H1 (cell line): ENCODE results near the gene ATP6V0E2. TPM values are rescaled to one million over a fixed set of nuclear protein-coding genes. Genes with fewer than 3 reads are reported as not detected.

ENCODE experiments used
- CTCF ChIA-PET: fragments of 300-600 bp; sonication (Branson Sonifier 250); formaldehyde crosslinking; loops from one replicate; lab custom pipeline; 2021; ENCODE audit not compliant: partially characterized antibody; lab: Charles Lee
- POLR2A ChIA-PET: fragments of 300-600 bp; sonication (Branson Sonifier 250); formaldehyde crosslinking; loops from one replicate; lab custom pipeline; 2021; ENCODE audit warnings: inconsistent platforms; ENCODE audit not compliant: partially characterized antibody; lab: Charles Lee
- DNase-seq, 2 experiments: peaks; one replicate each; pipeline versions ENCODE4 v3.0.0 to v3.0.0-alpha.2; 2010 to 2022; ENCODE audit warnings: low spot score in 2 of 2, low read depth in 1 of 2, mixed read lengths in 1 of 2
- FAIRE-seq: peaks from 2 replicates; lab custom pipeline; 2011; peaks lifted over from hg19 to GRCh38; lab: Jason Lieb, UNC
- H2AFZ ChIP-seq: 2 replicates; pipeline ENCODE4 v1.8.1; 2012; ENCODE audit warnings: low read length, inconsistent platforms
- H2AK5ac ChIP-seq: 2 replicates; pipeline ENCODE4 v1.6.1; 2013; ENCODE audit warnings: low read depth, low read length
- H2BK120ac ChIP-seq: replicated peaks from 2 replicates; pipeline ENCODE3; 2013; ENCODE audit warnings: low read depth, low read length, inconsistent platforms
- H2BK12ac ChIP-seq: 2 replicates; pipeline ENCODE4 v1.6.1; 2013; ENCODE audit warnings: low read depth, low read length
- H2BK15ac ChIP-seq: 2 replicates; pipeline ENCODE4 v1.6.1; 2013; ENCODE audit warnings: low read length
- H2BK20ac ChIP-seq: 2 replicates; pipeline ENCODE4 v1.6.1; 2013; ENCODE audit warnings: low read length
- H2BK5ac ChIP-seq: 2 replicates; pipeline ENCODE4 v1.6.1; 2013; ENCODE audit warnings: low read depth, low read length
- H3K14ac ChIP-seq: 2 replicates; pipeline ENCODE4 v1.6.1; 2013; ENCODE audit warnings: inconsistent platforms; ENCODE audit not compliant: insufficient read length
- H3K18ac ChIP-seq: 2 replicates; pipeline ENCODE4 v1.6.1; 2013; ENCODE audit warnings: low read length; ENCODE audit errors: extremely low read depth
- H3K23ac ChIP-seq: 2 replicates; pipeline ENCODE4 v1.6.1; 2013; ENCODE audit warnings: inconsistent platforms; ENCODE audit not compliant: insufficient read length
- H3K23me2 ChIP-seq: 2 replicates; pipeline ENCODE4 v1.6.1; 2013; ENCODE audit warnings: low read depth, low read length
- H3K27ac ChIP-seq: 2 replicates; pipeline ENCODE4 v1.6.1; 2011; ENCODE audit warnings: low read depth, low read length, inconsistent platforms
- H3K27me3 ChIP-seq, 4 experiments: replicated peaks in 1 of 4; 1 replicate in 1 of 4; 2 replicates in 3 of 4; pipeline versions ENCODE4 v1.6.1 to v1.8.1; 2011 to 2013; ENCODE audit warnings: low read length in 3 of 4, mild to moderate bottlenecking in 3 of 4, inconsistent platforms in 2 of 4, mixed read lengths in 2 of 4, moderate library complexity in 1 of 4; ENCODE audit not compliant: control insufficient read depth in 3 of 4, insufficient read depth in 3 of 4; ENCODE audit errors: extremely low read depth in 1 of 4
- H3K36me3 ChIP-seq, 4 experiments: 2 replicates each; pipeline versions ENCODE4 v1.6.1 to v1.8.1; 2011 to 2013; ENCODE audit warnings: mild to moderate bottlenecking in 4 of 4, low read length in 3 of 4, moderate library complexity in 2 of 4, control low read depth in 1 of 4, inconsistent platforms in 1 of 4; ENCODE audit not compliant: insufficient read depth in 4 of 4, control insufficient read depth in 2 of 4
- H3K4ac ChIP-seq: replicated peaks from 2 replicates; pipeline ENCODE3; 2013; ENCODE audit warnings: low read length, low read depth, mixed read lengths, inconsistent platforms; ENCODE audit not compliant: insufficient read length
- H3K4me1 ChIP-seq, 4 experiments: replicated peaks in 1 of 4; 1 replicate in 1 of 4; 2 replicates in 3 of 4; pipeline versions ENCODE4 v1.6.1 to v1.8.1; 2011 to 2013; ENCODE audit warnings: low read length in 3 of 4, inconsistent platforms in 2 of 4, mixed read lengths in 1 of 4; ENCODE audit not compliant: insufficient read depth in 4 of 4, control insufficient read depth in 3 of 4
- H3K4me2 ChIP-seq, 2 experiments: 2 replicates each; pipeline versions ENCODE4 v1.6.1 to v1.8.1; 2011 to 2013; ENCODE audit warnings: low read depth in 2 of 2, low read length in 2 of 2, control low read depth in 1 of 2, inconsistent platforms in 1 of 2, mild to moderate bottlenecking in 1 of 2; ENCODE audit not compliant: insufficient read depth in 1 of 2
- H3K4me3 ChIP-seq, 4 experiments: fragments of 200-600, 300-600 bp in 1 of 4; sonication (generic), shearing (Covaris generic), sonication (Bioruptor Twin) in 1 of 4; 2 replicates each; pipeline versions ENCODE4 v1.5.1 to v1.8.1; 2011 to 2016; ENCODE audit warnings: low read length in 4 of 4, low read depth in 3 of 4, control low read depth in 2 of 4, inconsistent platforms in 2 of 4, mild to moderate bottlenecking in 2 of 4, mixed read lengths in 1 of 4, moderate library complexity in 1 of 4; ENCODE audit not compliant: insufficient read depth in 2 of 4; ENCODE audit errors: extremely low read depth in 1 of 4
- H3K56ac ChIP-seq: replicated peaks from 2 replicates; pipeline ENCODE3; 2013; ENCODE audit warnings: low read depth, mild to moderate bottlenecking, mixed read lengths, low read length, inconsistent platforms; ENCODE audit not compliant: insufficient read length
- H3K79me1 ChIP-seq: 2 replicates; pipeline ENCODE4 v1.6.1; 2013; ENCODE audit warnings: low read depth, low read length, control low read depth
- H3K79me2 ChIP-seq, 2 experiments: 2 replicates each; pipeline versions ENCODE4 v1.6.1 to v1.8.1; 2012 to 2013; ENCODE audit warnings: low read length in 2 of 2, mild to moderate bottlenecking in 2 of 2, inconsistent platforms in 1 of 2; ENCODE audit not compliant: insufficient read depth in 2 of 2, control insufficient read depth in 1 of 2
- H3K9ac ChIP-seq, 4 experiments: replicated peaks in 1 of 4; 1 replicate in 1 of 4; 2 replicates in 3 of 4; pipeline versions ENCODE4 v1.6.1 to v1.8.1; 2011 to 2013; ENCODE audit warnings: low read depth in 3 of 4, low read length in 3 of 4, control low read depth in 2 of 4, mild to moderate bottlenecking in 2 of 4, moderate library complexity in 2 of 4, inconsistent platforms in 1 of 4; ENCODE audit errors: extremely low read depth in 1 of 4
- H3K9me3 ChIP-seq, 2 experiments: 2 replicates each; pipeline versions ENCODE4 v1.6.1 to v1.8.1; 2012 to 2013; ENCODE audit warnings: mild to moderate bottlenecking in 2 of 2, moderate library complexity in 2 of 2, control low read depth in 1 of 2, inconsistent platforms in 1 of 2, low read depth in 1 of 2, low read length in 1 of 2, mixed read lengths in 1 of 2; ENCODE audit not compliant: insufficient read depth in 2 of 2
- H4K20me1 ChIP-seq, 2 experiments: replicated peaks in 1 of 2; 2 replicates each; pipeline versions ENCODE3 to v1.8.1; 2011 to 2013; ENCODE audit warnings: inconsistent platforms in 2 of 2, low read length in 2 of 2, mild to moderate bottlenecking in 1 of 2; ENCODE audit not compliant: insufficient read depth in 2 of 2, control insufficient read depth in 1 of 2
- H4K5ac ChIP-seq: 2 replicates; pipeline ENCODE4 v1.6.1; 2013; ENCODE audit warnings: low read length, low read depth, mixed read lengths, inconsistent platforms; ENCODE audit not compliant: insufficient read length
- H4K8ac ChIP-seq: 2 replicates; pipeline ENCODE4 v1.8.0; 2013; ENCODE audit warnings: mild to moderate bottlenecking, moderate library complexity, low read length, inconsistent platforms; ENCODE audit not compliant: insufficient read depth; ENCODE audit errors: extremely low read depth
- H4K91ac ChIP-seq: replicated peaks from 2 replicates; pipeline ENCODE3; 2013; ENCODE audit warnings: low read length, mixed read lengths, inconsistent platforms; ENCODE audit not compliant: insufficient read length
- CBX5 ChIP-seq: fragments of 300-800, 300-1000 bp; sonication (generic); IDR thresholded peaks from 2 replicates; pipeline ENCODE4 v1.7.1; 2016; ENCODE audit warnings: antibody characterized with exemption, low read length, low read depth
- EGR1 ChIP-seq: IDR thresholded peaks from 2 replicates; pipeline ENCODE4 v1.6.1; 2011; ENCODE audit warnings: low read depth, low read length, borderline replicate concordance
- EZH2 ChIP-seq: fragments of 200-600 bp; sonication (generic); IDR thresholded peaks from 2 replicates; pipeline ENCODE4 v1.7.1; 2012; ENCODE audit warnings: low read depth, mild to moderate bottlenecking, moderate library complexity, low read length, inconsistent platforms; ENCODE audit not compliant: severe bottlenecking
- HDAC2 ChIP-seq, 2 experiments: fragments of 300-600 bp in 1 of 2; sonication (generic) in 1 of 2; IDR thresholded peaks; 2 replicates each; pipeline ENCODE4 v1.6.1; 2011 to 2012; ENCODE audit warnings: low read depth in 2 of 2, low read length in 2 of 2, mild to moderate bottlenecking in 2 of 2, moderate library complexity in 2 of 2, borderline replicate concordance in 1 of 2, inconsistent platforms in 1 of 2
- POU5F1 ChIP-seq: IDR thresholded peaks from 2 replicates; pipeline ENCODE4 v1.6.1; 2011; ENCODE audit warnings: low read depth, mild to moderate bottlenecking, low read length, moderate library complexity
- RAD21 ChIP-seq, 2 experiments: IDR thresholded peaks in 1 of 2; conservative IDR thresholded peaks in 1 of 2; 2 replicates each; pipeline ENCODE4 v1.6.1; 2011; ENCODE audit warnings: low read depth in 2 of 2, low read length in 2 of 2, improper control_type of control experiment in 1 of 2, inconsistent platforms in 1 of 2, mild to moderate bottlenecking in 1 of 2, moderate library complexity in 1 of 2
- RFX5 ChIP-seq: IDR thresholded peaks from 2 replicates; pipeline ENCODE4 v1.6.1; 2011; ENCODE audit warnings: low read depth, low read length, improper control_type of control experiment, borderline replicate concordance
- SAP30 ChIP-seq: fragments of 300-600 bp; sonication (generic); IDR thresholded peaks from 2 replicates; pipeline ENCODE4 v1.7.1; 2012; ENCODE audit warnings: low read length, moderate library complexity, mild to moderate bottlenecking, inconsistent platforms; ENCODE audit not compliant: insufficient read depth, insufficient replicate concordance
- SP4 ChIP-seq: IDR thresholded peaks from 2 replicates; pipeline ENCODE4 v1.6.1; 2012; ENCODE audit warnings: low read length, inconsistent platforms
- SRF ChIP-seq: IDR thresholded peaks from 2 replicates; pipeline ENCODE4 v1.6.1; 2011; ENCODE audit warnings: mild to moderate bottlenecking, low read depth, low read length, moderate library complexity
- TBP ChIP-seq: IDR thresholded peaks from 2 replicates; pipeline ENCODE4 v1.6.1; 2011; ENCODE audit warnings: low read depth, low read length, improper control_type of control experiment
- WGBS, 2 experiments: shearing (Covaris generic) in 1 of 2; methylation state at CpG; one replicate each; pipeline versions ENCODE4 v1.1.6 to v1.1.7; 2013 to 2015; ENCODE audit warnings: low lambda C conversion rate in 2 of 2, mixed read lengths in 2 of 2, inconsistent platforms in 1 of 2, low coverage in 1 of 2, missing lambda C conversion rate in 1 of 2; ENCODE audit not compliant: insufficient replicate concordance in 2 of 2, insufficient coverage in 1 of 2, insufficient read length in 1 of 2; ENCODE audit errors: extremely low coverage in 1 of 2, missing lambda C conversion rate in 1 of 2; 5-methylcytosine and 5-hydroxymethylcytosine counted together
- polyA plus RNA-seq, 7 experiments: library from polyadenylated mRNA; depleted of rRNA in 3 of 7; stranded (reverse) in 5 of 7; unstranded in 2 of 7; fragments of >200 nt in 5 of 7; fragments of 200-250 nt in 2 of 7; gene quantifications; 1 replicate in 5 of 7; 2 replicates in 1 of 7; 4 replicates in 1 of 7; pipeline versions ENCODE4 v1.2.1 to v1.2.3, GENCODE V29; 2011 to 2013; ENCODE audit warnings: missing spikeins in 2 of 7, mixed read lengths in 2 of 7
- total RNA-seq: library from RNA; stranded (reverse); fragmentation: NEBNext Ultra II Directional; extraction: Animal tissue kit (Norgen Biotek cat#: 25700); gene quantifications from 2 replicates; pipeline ENCODE4 v1.2.1, GENCODE V29; 2021
- TF ChIP-seq, protein P1 (sequence below): IDR thresholded peaks from 2 replicates; pipeline ENCODE4 v1.6.1; 2011; ENCODE audit warnings: low read depth, mild to moderate bottlenecking, low read length; ENCODE audit not compliant: insufficient read depth

Gene ATP6V0E2
- total and polyA plus RNA-seq, 2 of the 8 experiments (the other 6 are each of a cell fraction or from before 2014, with no cell fraction given) = 26.1 to 47.9 TPM

- CTCF ChIA-PET = interaction anchor here (1.1 to 2.2 kb wide), 2 partner anchors 8 to 17 kb away, joined by 3 to 16 read pairs; partner anchors contain the start of gene ATP6V0E2
- TF ChIP-seq EGR1 (no peak), TBP (no peak), POU5F1 (no peak), EZH2 (no peak), HDAC2 (IDR thresholded peaks at IDR 0.05; ENCODE audit: borderline replicate concordance in 1 of 2, low read depth in 2 of 2, low read length in 2 of 2) (no peak), CBX5 (no peak), SAP30 (no peak), SRF (no peak), SP4 (no peak), RFX5 (no peak), RAD21 (IDR thresholded peaks at IDR 0.05 in 1 of 2, conservative IDR thresholded peaks at IDR 0.05 in 1 of 2; ENCODE audit: low read depth in 2 of 2, low read length in 2 of 2) (no peak)
- TF ChIP-seq, protein P1, sequence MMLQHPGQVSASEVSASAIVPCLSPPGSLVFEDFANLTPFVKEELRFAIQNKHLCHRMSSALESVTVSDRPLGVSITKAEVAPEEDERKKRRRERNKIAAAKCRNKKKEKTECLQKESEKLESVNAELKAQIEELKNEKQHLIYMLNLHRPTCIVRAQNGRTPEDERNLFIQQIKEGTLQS = no peak
Observed at GRCh38 chr7:149866139-149866778, 7.5 kb upstream of the ATP6V0E2 start.

More at GRCh38 chr7:149866139-149866778, 7.5 kb upstream of the ATP6V0E2 start:
- no peak for DNase-seq
- Histone ChIP-seq H3K27me3 (no peaks in the 10 kb centered on the region), H2BK12ac (no peak overlapping the region), H4K8ac (peak overlapping the region; percentile 59), H4K20me1 (no peaks in the 10 kb centered on the region), H3K18ac (no peak overlapping the region), H3K4me1 (no peaks in the 10 kb centered on the region), H3K27ac (no peak overlapping the region), H3K23me2 (no peaks in the 10 kb centered on the region), H2BK5ac (no peak overlapping the region), H4K91ac (no peak overlapping the region), H3K79me1 (no peaks in the 10 kb centered on the region), H3K79me2 (no peaks in the 10 kb centered on the region), H3K9me3 (no peaks in the 10 kb centered on the region), H2AFZ (no peak overlapping the region), H3K4me2 (no peak overlapping the region), H2AK5ac (no peak overlapping the region), H3K4me3 (no peak overlapping the region), H3K36me3 (peaks cover 0 to 3% (median 0%) of the 10 kb centered on the region in 4 experiments; a peak in 2 of 8 replicates), H2BK20ac (no peak overlapping the region), H3K4ac (no peak overlapping the region), H3K9ac (no peak overlapping the region), H4K5ac (no peak overlapping the region), H3K14ac (no peak overlapping the region), H2BK15ac (no peak overlapping the region), H3K23ac (no peak overlapping the region), H2BK120ac (no peak overlapping the region), H3K56ac (no peak overlapping the region)
- POLR2A ChIA-PET = no interaction called here
- no peak for FAIRE-seq
- 91% methylated on average over 15 of the region's 16 CpGs; no CpG with 5 or more reads in 1 of the 2 experiments for WGBS, 2 experiments
